Measurements from ENCODE around the gene ATP13A4. TPM values are rescaled to one million over a fixed set of nuclear protein-coding genes. Genes with fewer than 3 reads are reported as not detected.

Gene ATP13A4
- total RNA-seq (2014; rRNA removed; shearing (Covaris generic)) = not detected in 2 replicates

DNA sequence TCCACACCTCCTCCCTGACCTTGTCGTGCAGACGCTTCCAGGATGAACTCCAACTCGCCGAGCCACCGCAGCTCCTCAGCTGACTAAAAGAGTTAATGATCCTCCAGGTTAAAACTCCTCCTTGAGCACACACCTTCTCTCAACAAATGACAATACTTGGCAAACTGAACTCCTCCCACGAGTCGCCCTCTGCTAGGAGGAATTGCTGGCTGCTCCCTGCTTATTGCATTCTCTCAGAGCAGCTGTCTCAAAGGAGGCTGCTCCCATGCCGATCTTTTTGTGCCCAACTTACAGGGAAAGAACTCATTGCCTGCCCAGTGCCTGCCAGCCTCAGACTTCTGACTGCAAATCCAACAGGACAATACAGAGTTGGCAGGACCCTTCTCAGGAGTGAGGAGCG, at the start of gene ATP13A4:
Gene ATP13A4, minus strand, starts transcription at position 85 of the 400 bp plus-strand sequence. CDS start 96 bp downstream, outside the sequence.
- H3K27ac ChIP-seq = no peak within 1 kb of the TSS
- no peak for DNase-seq (ENCODE audit: low read depth in 1 of 2, low spot score in 2 of 2)
- H3K4me3 ChIP-seq = no peak within 1 kb of the TSS
- H3K27me3 ChIP-seq (replicated peaks) = no peaks in the 10 kb centered on the region
- no peaks in the 10 kb centered on the region for H3K4me1 ChIP-seq (replicated peaks)
- no peaks in the 10 kb centered on the region for H3K36me3 ChIP-seq
- no peaks in the 10 kb centered on the region for H3K9me3 ChIP-seq (replicated peaks)

GRCh38 chr3:193599393-193599792, 44.7 kb upstream of the ATP13A4 start:
- H3K27ac ChIP-seq = no peak overlapping the region
- H3K4me1 ChIP-seq (replicated peaks) = peaks cover 7% of the 10 kb centered on the region
- no peaks in the 10 kb centered on the region for H3K9me3 ChIP-seq (replicated peaks)
- H3K36me3 ChIP-seq = peaks cover 29% of the 10 kb centered on the region
- no peak for DNase-seq (ENCODE audit: low read depth in 1 of 2, low spot score in 2 of 2)
- no peak overlapping the region for H3K4me3 ChIP-seq
- H3K27me3 ChIP-seq (replicated peaks) = no peaks in the 10 kb centered on the region

DNA sequence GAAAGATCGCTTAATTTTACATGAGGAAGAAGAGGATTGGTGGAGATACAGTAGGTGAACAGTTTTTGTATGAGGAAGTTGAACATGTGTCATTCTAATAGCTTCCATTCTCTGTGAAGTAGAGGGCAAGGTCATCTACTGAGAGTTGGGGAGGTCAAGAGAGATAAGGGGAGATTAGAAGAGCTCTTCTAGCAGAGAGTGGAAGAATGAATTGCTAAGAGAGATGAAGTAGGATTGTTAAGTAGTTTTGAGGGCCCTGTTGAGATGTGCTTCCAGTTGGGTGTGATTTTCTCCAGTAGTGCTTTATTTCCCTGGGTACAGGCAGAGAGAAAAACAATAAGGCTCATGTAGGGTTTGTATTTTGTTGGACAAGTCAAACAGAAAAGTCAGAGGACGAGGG, 43.5 kb upstream of the ATP13A4 start:
- no peak for DNase-seq (ENCODE audit: low read depth in 1 of 2, low spot score in 2 of 2)
- Histone ChIP-seq H3K36me3 (peaks cover 27% of the 10 kb centered on the region), H3K27me3 (replicated peaks) (no peaks in the 10 kb centered on the region), H3K4me1 (replicated peaks) (peaks cover 11% of the 10 kb centered on the region), H3K27ac (no peak overlapping the region), H3K4me3 (no peak overlapping the region), H3K9me3 (replicated peaks) (no peaks in the 10 kb centered on the region)

GRCh38 chr3:193595939-193596487, 41.3 kb upstream of the ATP13A4 start:
- Histone ChIP-seq H3K9me3 (replicated peaks) (no peaks in the 10 kb centered on the region), H3K4me1 (replicated peaks) (peaks cover 17% of the 10 kb centered on the region), H3K27me3 (replicated peaks) (no peaks in the 10 kb centered on the region), H3K36me3 (peaks cover 27% of the 10 kb centered on the region), H3K4me3 (no peak overlapping the region), H3K27ac (no peak overlapping the region)
- no peak for DNase-seq (ENCODE audit: low read depth in 1 of 2, low spot score in 2 of 2)

DNA sequence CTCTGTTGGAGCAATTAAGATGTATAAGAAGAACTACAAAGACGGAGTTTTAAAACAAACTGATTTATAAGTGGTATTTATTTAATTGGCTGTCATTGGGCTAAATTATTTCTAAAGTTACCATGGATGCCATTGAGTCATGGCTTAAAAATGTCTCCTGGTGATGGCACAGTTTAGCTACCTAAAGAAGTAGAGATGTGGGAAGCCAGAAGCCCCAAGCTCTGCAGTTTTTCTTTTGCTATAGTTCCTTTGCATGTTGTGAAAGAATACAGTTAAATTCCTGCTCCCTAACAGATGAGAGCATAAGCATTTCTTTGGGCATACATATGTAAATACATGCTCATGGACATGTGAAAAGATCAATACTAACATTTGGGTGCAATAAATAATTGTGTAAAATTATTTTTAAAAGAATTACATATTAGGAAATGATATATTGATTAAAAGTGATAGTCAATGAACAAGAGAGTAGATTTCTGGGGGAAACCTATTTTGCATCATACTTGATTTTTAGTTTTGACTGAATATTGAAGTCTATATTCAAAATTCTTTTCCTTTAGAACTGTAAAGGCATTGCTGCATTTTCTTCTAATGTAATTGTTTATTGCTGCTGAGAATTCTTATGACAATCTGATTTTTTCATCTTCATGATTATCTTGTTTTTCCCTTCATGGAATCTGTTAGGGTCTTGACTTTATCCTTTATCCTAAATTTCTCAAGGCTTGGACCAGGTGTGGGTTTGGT, 40.4 kb upstream of the ATP13A4 start:
- H3K4me3 ChIP-seq = no peak overlapping the region

GRCh38 chr3:193593668-193594030, 39.0 kb upstream of the ATP13A4 start:
- DNase-seq (ENCODE audit: low read depth in 1 of 2, low spot score in 2 of 2) = no peak
- peaks cover 18% of the 10 kb centered on the region for H3K36me3 ChIP-seq

More for the DNA sequence above, 40.4 kb upstream of the ATP13A4 start:
- DNase-seq (ENCODE audit: low read depth in 1 of 2, low spot score in 2 of 2) = no peak
- H3K36me3 ChIP-seq = peaks cover 27% of the 10 kb centered on the region
- H3K4me1 ChIP-seq (replicated peaks) = peaks cover 20% of the 10 kb centered on the region
- H3K27ac ChIP-seq = no peak overlapping the region
- no peaks in the 10 kb centered on the region for H3K9me3 ChIP-seq (replicated peaks)
- H3K27me3 ChIP-seq (replicated peaks) = no peaks in the 10 kb centered on the region

DNA sequence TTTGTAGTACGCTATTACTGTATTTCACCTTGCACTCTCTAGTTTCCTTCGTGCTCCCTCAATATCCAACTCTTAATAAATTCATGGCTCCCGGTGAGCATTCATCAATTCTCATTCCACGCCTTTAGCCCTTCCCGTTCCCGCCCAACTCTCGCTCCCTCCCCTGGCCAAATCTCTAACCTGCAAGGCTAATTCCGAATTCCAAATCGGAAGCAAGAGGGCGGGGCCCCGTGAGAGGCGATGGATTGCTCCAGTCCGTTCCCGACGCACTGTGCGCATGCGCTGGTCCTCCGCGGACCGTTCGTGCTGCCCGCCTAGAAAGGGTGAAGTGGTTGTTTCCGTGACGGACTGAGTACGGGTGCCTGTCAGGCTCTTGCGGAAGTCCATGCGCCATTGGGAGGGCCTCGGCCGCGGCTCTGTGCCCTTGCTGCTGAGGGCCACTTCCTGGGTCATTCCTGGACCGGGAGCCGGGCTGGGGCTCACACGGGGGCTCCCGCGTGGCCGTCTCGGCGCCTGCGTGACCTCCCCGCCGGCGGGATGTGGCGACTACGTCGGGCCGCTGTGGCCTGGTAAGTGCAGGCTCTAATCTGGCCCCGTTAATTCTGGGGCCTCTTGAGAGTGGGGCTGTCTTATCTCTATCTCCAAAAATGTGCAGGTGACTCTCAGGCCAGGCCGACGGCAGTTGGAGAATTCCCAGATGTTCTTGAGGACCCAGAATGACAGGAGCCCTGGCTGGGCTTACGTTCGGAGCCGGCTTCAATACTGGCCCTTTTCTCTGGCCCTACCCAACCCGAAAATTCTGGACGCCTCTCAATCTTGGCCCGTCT, 38.4 kb upstream of the ATP13A4 start, which contains the start of gene OPA1:
Gene OPA1, plus strand, starts transcription at position 368 of the 827 bp plus-strand sequence. Its CDS starts 170 bp downstream, at position 538.
- peaks cover 12% of the 10 kb centered on the region for H3K36me3 ChIP-seq
- H3K4me3 ChIP-seq = peak within 1 kb of the TSS; percentile 67
- H3K4me1 ChIP-seq (replicated peaks) = peaks cover 22% of the 10 kb centered on the region
- peak; percentile 92 to 98 for DNase-seq (ENCODE audit: low read depth in 1 of 2, low spot score in 2 of 2)
- H3K9me3 ChIP-seq (replicated peaks) = no peaks in the 10 kb centered on the region
- no peaks in the 10 kb centered on the region for H3K27me3 ChIP-seq (replicated peaks)
- peak within 1 kb of the TSS; percentile 65 for H3K27ac ChIP-seq

More at GRCh38 chr3:193593668-193594030, 39.0 kb upstream of the ATP13A4 start:
- no peaks in the 10 kb centered on the region for H3K27me3 ChIP-seq (replicated peaks)
- peaks cover 22% of the 10 kb centered on the region for H3K4me1 ChIP-seq (replicated peaks)
- H3K9me3 ChIP-seq (replicated peaks) = no peaks in the 10 kb centered on the region
- peak overlapping the region; percentile 67 for H3K4me3 ChIP-seq
- H3K27ac ChIP-seq = peak overlapping the region; percentile 65

- peak; percentile 26 to 53 for DNase-seq (ENCODE audit: low read depth in 1 of 2, low spot score in 2 of 2)
- no peak overlapping the region for H3K4me3 ChIP-seq
- H3K27ac ChIP-seq = no peak overlapping the region
- 0 out of 2 replicates have a peak, but pooled peaks cover 5% of the 10 kb centered on the region for H3K36me3 ChIP-seq
- H3K9me3 ChIP-seq (replicated peaks) = no peaks in the 10 kb centered on the region
- H3K4me1 ChIP-seq (replicated peaks) = peaks cover 22% of the 10 kb centered on the region
- no peaks in the 10 kb centered on the region for H3K27me3 ChIP-seq (replicated peaks)
Observed at GRCh38 chr3:193590088-193590856, 35.6 kb upstream of the ATP13A4 start.

DNA sequence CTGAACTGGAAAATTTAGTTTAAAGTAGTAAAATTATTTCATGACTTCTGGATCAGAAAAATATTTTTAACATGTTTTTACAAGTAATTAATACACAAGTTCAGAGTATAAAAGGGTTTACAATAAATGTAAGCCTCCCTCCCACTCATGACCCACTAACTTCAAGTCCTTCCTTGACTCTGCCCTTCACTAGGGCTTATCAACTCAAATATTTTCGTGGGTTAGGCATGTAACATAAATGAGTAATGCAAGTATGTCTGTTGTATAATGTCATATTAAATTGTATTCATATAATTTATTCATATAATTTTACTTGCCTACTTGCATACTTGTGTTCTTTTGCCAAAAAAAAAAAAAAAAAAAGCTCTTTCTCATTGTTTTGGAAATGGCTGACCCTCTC, 34.9 kb upstream of the ATP13A4 start:
- Histone ChIP-seq H3K4me3 (no peak overlapping the region), H3K36me3 (0 out of 2 replicates have a peak, but pooled peaks cover 5% of the 10 kb centered on the region), H3K27me3 (replicated peaks) (no peaks in the 10 kb centered on the region), H3K9me3 (replicated peaks) (no peaks in the 10 kb centered on the region), H3K27ac (no peak overlapping the region), H3K4me1 (replicated peaks) (peaks cover 17% of the 10 kb centered on the region)
- no peak for DNase-seq (ENCODE audit: low read depth in 1 of 2, low spot score in 2 of 2)

DNA sequence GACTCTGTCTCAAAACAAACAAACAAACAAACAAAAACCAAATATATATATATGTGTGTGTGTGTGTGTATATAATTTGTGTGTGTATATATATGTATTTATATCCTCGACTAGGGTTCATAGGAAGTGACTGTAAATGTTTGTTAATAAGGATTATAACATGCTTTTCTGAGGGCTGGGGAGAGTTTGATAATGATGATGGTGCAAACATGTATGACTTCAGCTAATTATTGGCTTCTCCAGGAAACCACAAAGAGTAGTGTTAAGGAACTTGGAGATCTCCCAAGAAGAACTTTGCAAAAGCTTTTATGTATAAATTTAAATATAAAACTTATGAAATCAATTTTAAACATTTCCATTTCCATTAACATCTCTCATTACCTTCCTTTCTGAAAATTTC, 34.4 kb upstream of the ATP13A4 start:
- 0 out of 2 replicates have a peak, but pooled peaks cover 5% of the 10 kb centered on the region for H3K36me3 ChIP-seq
- H3K9me3 ChIP-seq (replicated peaks) = no peaks in the 10 kb centered on the region
- H3K4me3 ChIP-seq = no peak overlapping the region
- no peak overlapping the region for H3K27ac ChIP-seq
- no peak for DNase-seq (ENCODE audit: low read depth in 1 of 2, low spot score in 2 of 2)
- H3K4me1 ChIP-seq (replicated peaks) = peaks cover 12% of the 10 kb centered on the region
- no peaks in the 10 kb centered on the region for H3K27me3 ChIP-seq (replicated peaks)

GRCh38 chr3:193586526-193586925, 31.8 kb upstream of the ATP13A4 start:
- no peak overlapping the region for H3K4me3 ChIP-seq
- no peak overlapping the region for H3K27ac ChIP-seq
- H3K27me3 ChIP-seq (replicated peaks) = no peaks in the 10 kb centered on the region
- DNase-seq (ENCODE audit: low read depth in 1 of 2, low spot score in 2 of 2) = no peak
- no peaks in the 10 kb centered on the region for H3K36me3 ChIP-seq
- no peaks in the 10 kb centered on the region for H3K9me3 ChIP-seq (replicated peaks)
- peaks cover 6% of the 10 kb centered on the region; the same call in 1 of the 2 replicates for H3K4me1 ChIP-seq (replicated peaks)

- Histone ChIP-seq H3K4me3 (no peak overlapping the region), H3K27me3 (replicated peaks) (no peaks in the 10 kb centered on the region), H3K4me1 (replicated peaks) (peaks cover 6% of the 10 kb centered on the region; the same call in 1 of the 2 replicates), H3K9me3 (replicated peaks) (no peaks in the 10 kb centered on the region), H3K36me3 (no peaks in the 10 kb centered on the region), H3K27ac (no peak overlapping the region)
- DNase-seq (ENCODE audit: low read depth in 1 of 2, low spot score in 2 of 2) = no peak
Observed at GRCh38 chr3:193585530-193585929, 30.8 kb upstream of the ATP13A4 start.

GRCh38 chr3:193574488-193575070, 19.9 kb upstream of the ATP13A4 start:
- H3K4me1 ChIP-seq (replicated peaks) = no peaks in the 10 kb centered on the region
- H3K27ac ChIP-seq = no peak overlapping the region
- no peak overlapping the region for H3K4me3 ChIP-seq
- no peaks in the 10 kb centered on the region for H3K9me3 ChIP-seq (replicated peaks)
- no peak for DNase-seq (ENCODE audit: low read depth in 1 of 2, low spot score in 2 of 2)
- peaks cover 3% of the 10 kb centered on the region; the same call in 1 of the 2 replicates for H3K27me3 ChIP-seq (replicated peaks)
- H3K36me3 ChIP-seq = no peaks in the 10 kb centered on the region

All from SJSA1 (cell line).